Ascending aorta (tissue), 2 donors: ENCODE measurements around the gene OGFOD1. TPM values are rescaled to one million over a fixed set of nuclear protein-coding genes. Genes with fewer than 3 reads are reported as not detected.

Experiments
- DNase-seq, 2 donors: peaks; one replicate each; pipeline ENCODE4 v3.0.0-alpha.2; 2019; ENCODE audit warnings: low spot score in 2 of 2
- H3K27ac ChIP-seq, 2 donors: fragments of 200-600 bp; sonication (generic); one replicate each; pipeline ENCODE4 v1.5.1; 2016 to 2017; ENCODE audit warnings: mild to moderate bottlenecking in 1 of 2
- H3K27me3 ChIP-seq: fragments of 200-600 bp; sonication (generic); one replicate; pipeline ENCODE4 v1.5.1; 2017
- H3K36me3 ChIP-seq, 2 donors: fragments of 200-600 bp; sonication (generic); one replicate each; pipeline ENCODE4 v1.5.1; 2016
- H3K4me1 ChIP-seq, 2 donors: fragments of 200-600 bp; sonication (generic); one replicate each; pipeline ENCODE4 v1.5.1; 2016 to 2017; ENCODE audit warnings: mild to moderate bottlenecking in 1 of 2
- H3K4me3 ChIP-seq, 2 donors: fragments of 200-600 bp; sonication (generic); one replicate each; pipeline ENCODE4 v1.5.1; 2016 to 2017; ENCODE audit warnings: mild to moderate bottlenecking in 1 of 2
- H3K9me3 ChIP-seq, 2 donors: fragments of 200-600 bp; sonication (generic); one replicate each; pipeline ENCODE4 v1.5.1; 2016
- CTCF ChIP-seq, 3 experiments: fragments of 200-600 bp in 2 of 3; fragments of 450-650 bp in 1 of 3; sonication (generic) in 2 of 3; IDR thresholded peaks; one replicate each; pipeline ENCODE4 v1.5.1; 2016 to 2019; ENCODE audit warnings: antibody characterized with exemption in 3 of 3, mild to moderate bottlenecking in 1 of 3, moderate library complexity in 1 of 3
- intact Hi-C: fragments of 100-400 bp; cut with DNase I; formaldehyde crosslinking; loops from one replicate; pipeline ENCODE4 v1.15.1; 2023
- total RNA-seq: library from RNA; depleted of rRNA; stranded (reverse); fragments of >200 nt; gene quantifications from one replicate; pipeline ENCODE4 v1.1.0, GENCODE V29; 2016

OGFOD1 gene
- total RNA-seq, 1 donor from 2014 or later, result 21.9 TPM

- no peak overlapping the region for H3K27ac ChIP-seq
- intact Hi-C loops, result no loop called here
- no peaks in the 10 kb centered on the region for H3K27me3 ChIP-seq
- no peaks in the 10 kb centered on the region for H3K9me3 ChIP-seq
- TF ChIP-seq CTCF (IDR thresholded peaks at IDR 0.05), result no peak
- H3K36me3 ChIP-seq, result peaks cover 25 to 42% of the 10 kb centered on the region in 2 donors
- peaks cover 0 to 9% of the 10 kb centered on the region in 2 donors for H3K4me1 ChIP-seq
- no peak for DNase-seq
- no peak overlapping the region for H3K4me3 ChIP-seq
Measured at GRCh38 chr16:56411624-56412023, 39.7 kb upstream of the OGFOD1 start.

- Histone ChIP-seq H3K27ac (no peak overlapping the region), H3K36me3 (peaks cover 14 to 27% of the 10 kb centered on the region in 2 donors), H3K4me1 (peaks cover 0 to 9% of the 10 kb centered on the region in 2 donors), H3K27me3 (no peaks in the 10 kb centered on the region), H3K4me3 (no peak overlapping the region), H3K9me3 (no peaks in the 10 kb centered on the region)
- intact Hi-C loops, result no loop called here
- no peak for DNase-seq
- no peak for TF ChIP-seq CTCF (IDR thresholded peaks at IDR 0.05)
Measured at GRCh38 chr16:56413381-56413780, 38.0 kb upstream of the OGFOD1 start.

- Histone ChIP-seq H3K27me3 (no peaks in the 10 kb centered on the region), H3K36me3 (peaks cover 5 to 18% of the 10 kb centered on the region in 2 donors), H3K4me1 (peaks cover 0 to 12% of the 10 kb centered on the region in 2 donors), H3K4me3 (no peak overlapping the region), H3K9me3 (no peaks in the 10 kb centered on the region), H3K27ac (no peak overlapping the region)
- no peak for TF ChIP-seq CTCF (IDR thresholded peaks at IDR 0.05)
- no peak for DNase-seq
- intact Hi-C loops, result no loop called here
Measured at GRCh38 chr16:56414366-56414765, 37.0 kb upstream of the OGFOD1 start.

GRCh38 chr16:56415875-56416274 lies 35.5 kb upstream of the OGFOD1 start:
- no peak overlapping the region for H3K4me3 ChIP-seq
- peaks cover 5 to 15% of the 10 kb centered on the region in 2 donors for H3K36me3 ChIP-seq
- peak overlapping the region in 1 of 2 donors; percentile 30 for H3K27ac ChIP-seq
- H3K27me3 ChIP-seq, result no peaks in the 10 kb centered on the region
- no peaks in the 10 kb centered on the region for H3K9me3 ChIP-seq
- intact Hi-C loops, result no loop called here
- no peak for DNase-seq
- no peak for TF ChIP-seq CTCF (IDR thresholded peaks at IDR 0.05)
- H3K4me1 ChIP-seq, result peaks cover 0 to 15% of the 10 kb centered on the region in 2 donors

GRCh38 chr16:56417138-56417537 lies 34.2 kb upstream of the OGFOD1 start:
- Histone ChIP-seq H3K9me3 (no peaks in the 10 kb centered on the region), H3K27ac (no peak overlapping the region), H3K27me3 (no peaks in the 10 kb centered on the region), H3K4me3 (no peak overlapping the region), H3K36me3 (peaks cover 4 to 5% of the 10 kb centered on the region in 2 donors), H3K4me1 (peaks cover 0 to 17% of the 10 kb centered on the region in 2 donors)
- intact Hi-C loops, result no loop called here
- TF ChIP-seq CTCF (IDR thresholded peaks at IDR 0.05), result no peak
- DNase-seq, result no peak
